ENCODE results near the gene PRR23C.
"Not testable (repeated sequence)": the region's sequence is repeated elsewhere in the genome, so short reads cannot be mapped to it uniquely, and the experiment has no call there.

Gene PRR23C

GRCh38 chr3:139032326-139033002, 12.2 kb downstream of the PRR23C start:
- Histone ChIP-seq H3K36me3 (ENCODE audit: insufficient read depth, low read length) (no peaks in the 10 kb centered on the region), H3K27me3 (ENCODE audit: control insufficient read depth in 1 of 2, insufficient read depth in 2 of 2, low read length in 2 of 2) (no peaks in the 10 kb centered on the region), H3K9ac (ENCODE audit: low read length) (no peak overlapping the region), H3K27ac (ENCODE audit: low read depth, low read length) (no peak overlapping the region), H3K4me3 (ENCODE audit: low read depth in 1 of 2, low read length in 2 of 2) (no peak overlapping the region), H3K9me3 (ENCODE audit: low read length) (no peaks in the 10 kb centered on the region), H3K4me1 (ENCODE audit: insufficient read depth, low read length) (no peaks in the 10 kb centered on the region)

- not testable (repeated sequence) for H3K4me1 ChIP-seq (ENCODE audit: insufficient read depth, low read length); H3K9me3 ChIP-seq (ENCODE audit: low read length); H3K27ac ChIP-seq (ENCODE audit: low read depth, low read length)
Observed at GRCh38 chr3:139030576-139030975, 14.1 kb downstream of the PRR23C start.

GRCh38 chr3:139024968-139025367, 19.7 kb downstream of the PRR23C start:
- Histone ChIP-seq H3K9ac (ENCODE audit: low read length) (no peak overlapping the region), H3K27me3 (ENCODE audit: control insufficient read depth in 1 of 2, insufficient read depth in 2 of 2, low read length in 2 of 2) (no peaks in the 10 kb centered on the region), H3K4me3 (ENCODE audit: low read depth in 1 of 2, low read length in 2 of 2) (no peak overlapping the region), H3K27ac (ENCODE audit: low read depth, low read length) (no peak overlapping the region), H3K4me1 (ENCODE audit: insufficient read depth, low read length) (no peaks in the 10 kb centered on the region), H3K9me3 (ENCODE audit: low read length) (no peaks in the 10 kb centered on the region), H3K36me3 (ENCODE audit: insufficient read depth, low read length) (no peaks in the 10 kb centered on the region)

More at GRCh38 chr3:139030576-139030975, 14.1 kb downstream of the PRR23C start:
- not testable (repeated sequence) for H3K9ac ChIP-seq (ENCODE audit: low read length); H3K36me3 ChIP-seq (ENCODE audit: insufficient read depth, low read length); H3K27me3 ChIP-seq (ENCODE audit: control insufficient read depth in 1 of 2, insufficient read depth in 2 of 2, low read length in 2 of 2); H3K4me3 ChIP-seq (ENCODE audit: low read depth in 1 of 2, low read length in 2 of 2)

GRCh38 chr3:139020868-139021234, 23.8 kb downstream of the PRR23C start, which contains the start of gene PRR23B:
TSS of gene PRR23B (minus strand) at chr3:139020926. CDS start at chr3:139020661, 265 bp downstream.
- H3K27me3 ChIP-seq (ENCODE audit: control insufficient read depth in 1 of 2, insufficient read depth in 2 of 2, low read length in 2 of 2) = no peaks in the 10 kb centered on the region
- no peaks in the 10 kb centered on the region for H3K4me1 ChIP-seq (ENCODE audit: insufficient read depth, low read length)
- H3K36me3 ChIP-seq (ENCODE audit: insufficient read depth, low read length) = no peaks in the 10 kb centered on the region
- H3K9ac ChIP-seq (ENCODE audit: low read length) = no peak within 1 kb of the TSS
- H3K9me3 ChIP-seq (ENCODE audit: low read length) = no peaks in the 10 kb centered on the region
- no peak within 1 kb of the TSS for H3K27ac ChIP-seq (ENCODE audit: low read depth, low read length)
- H3K4me3 ChIP-seq (ENCODE audit: low read depth in 1 of 2, low read length in 2 of 2) = no peak within 1 kb of the TSS

- Histone ChIP-seq H3K36me3 (ENCODE audit: insufficient read depth, low read length) (no peaks in the 10 kb centered on the region), H3K4me1 (ENCODE audit: insufficient read depth, low read length) (no peaks in the 10 kb centered on the region), H3K27ac (ENCODE audit: low read depth, low read length) (no peak overlapping the region), H3K27me3 (ENCODE audit: control insufficient read depth in 1 of 2, insufficient read depth in 2 of 2, low read length in 2 of 2) (no peaks in the 10 kb centered on the region), H3K9me3 (ENCODE audit: low read length) (no peaks in the 10 kb centered on the region), H3K9ac (ENCODE audit: low read length) (no peak overlapping the region), H3K4me3 (ENCODE audit: low read depth in 1 of 2, low read length in 2 of 2) (no peak overlapping the region)
Observed at GRCh38 chr3:139020036-139020867, 24.4 kb downstream of the PRR23C start.

GRCh38 chr3:139016430-139017048, 28.2 kb downstream of the PRR23C start:
- no peak overlapping the region for H3K9ac ChIP-seq (ENCODE audit: low read length)
- no peaks in the 10 kb centered on the region for H3K27me3 ChIP-seq (ENCODE audit: control insufficient read depth in 1 of 2, insufficient read depth in 2 of 2, low read length in 2 of 2)
- H3K9me3 ChIP-seq (ENCODE audit: low read length) = no peaks in the 10 kb centered on the region
- no peak overlapping the region for H3K27ac ChIP-seq (ENCODE audit: low read depth, low read length)
- no peak overlapping the region for H3K4me3 ChIP-seq (ENCODE audit: low read depth in 1 of 2, low read length in 2 of 2)
- no peaks in the 10 kb centered on the region for H3K4me1 ChIP-seq (ENCODE audit: insufficient read depth, low read length)
- H3K36me3 ChIP-seq (ENCODE audit: insufficient read depth, low read length) = no peaks in the 10 kb centered on the region

GRCh38 chr3:139006051-139006716, 38.5 kb downstream of the PRR23C start, which contains the start of gene PRR23A:
TSS of gene PRR23A (minus strand) at chr3:139006268. CDS start at chr3:139006268, 0 bp downstream.
- H3K4me3 ChIP-seq (ENCODE audit: low read depth in 1 of 2, low read length in 2 of 2) = no peak within 1 kb of the TSS
- no peaks in the 10 kb centered on the region for H3K36me3 ChIP-seq (ENCODE audit: insufficient read depth, low read length)
- H3K9me3 ChIP-seq (ENCODE audit: low read length) = no peaks in the 10 kb centered on the region
- no peak within 1 kb of the TSS for H3K9ac ChIP-seq (ENCODE audit: low read length)
- no peaks in the 10 kb centered on the region for H3K27me3 ChIP-seq (ENCODE audit: control insufficient read depth in 1 of 2, insufficient read depth in 2 of 2, low read length in 2 of 2)
- no peaks in the 10 kb centered on the region for H3K4me1 ChIP-seq (ENCODE audit: insufficient read depth, low read length)
- no peak within 1 kb of the TSS for H3K27ac ChIP-seq (ENCODE audit: low read depth, low read length)

- Histone ChIP-seq H3K9me3 (ENCODE audit: low read length) (no peaks in the 10 kb centered on the region), H3K9ac (ENCODE audit: low read length) (no peak overlapping the region), H3K4me3 (ENCODE audit: low read depth in 1 of 2, low read length in 2 of 2) (no peak overlapping the region), H3K27me3 (ENCODE audit: control insufficient read depth in 1 of 2, insufficient read depth in 2 of 2, low read length in 2 of 2) (no peaks in the 10 kb centered on the region), H3K27ac (ENCODE audit: low read depth, low read length) (no peak overlapping the region), H3K36me3 (ENCODE audit: insufficient read depth, low read length) (no peaks in the 10 kb centered on the region), H3K4me1 (ENCODE audit: insufficient read depth, low read length) (no peaks in the 10 kb centered on the region)
Observed at GRCh38 chr3:139005356-139005993, 39.2 kb downstream of the PRR23C start.

- Histone ChIP-seq H3K27ac (ENCODE audit: low read depth, low read length) (no peak overlapping the region), H3K9ac (ENCODE audit: low read length) (no peak overlapping the region), H3K36me3 (ENCODE audit: insufficient read depth, low read length) (no peaks in the 10 kb centered on the region), H3K27me3 (ENCODE audit: control insufficient read depth in 1 of 2, insufficient read depth in 2 of 2, low read length in 2 of 2) (no peaks in the 10 kb centered on the region), H3K9me3 (ENCODE audit: low read length) (no peaks in the 10 kb centered on the region), H3K4me3 (ENCODE audit: low read depth in 1 of 2, low read length in 2 of 2) (no peak overlapping the region), H3K4me1 (ENCODE audit: insufficient read depth, low read length) (no peaks in the 10 kb centered on the region)
Observed at GRCh38 chr3:138995706-138996105, 49.0 kb downstream of the PRR23C start.

Data from muscle layer of colon (tissue), 2 donors.